Right atrium auricular region (tissue), 2 donors: ENCODE measurements around the gene SIRPG. TPM values are rescaled to one million over a fixed set of nuclear protein-coding genes. Genes with fewer than 3 reads are reported as not detected.

Source experiments
- DNase-seq: peaks from one replicate; pipeline ENCODE4 v3.0.0-alpha.2; 2019; ENCODE audit warnings: low spot score
- H3K27ac ChIP-seq, 2 donors: fragments of 200-600 bp; sonication (generic); 1 replicate in 1 of 2; 2 replicates in 1 of 2; pipeline ENCODE4 v1.5.1; 2016 to 2019
- H3K27me3 ChIP-seq, 2 donors: fragments of 200-600 bp; sonication (generic); one replicate each; pipeline versions ENCODE4 v1.5.1 to v1.6.0; 2017 to 2019
- H3K36me3 ChIP-seq: fragments of 200-600 bp; sonication (generic); one replicate; pipeline ENCODE4 v1.5.1; 2016
- H3K4me1 ChIP-seq, 2 donors: fragments of 200-600 bp; sonication (generic); one replicate each; pipeline versions ENCODE4 v1.5.1 to v1.6.0; 2017 to 2019
- H3K4me3 ChIP-seq, 2 donors: fragments of 200-600 bp; sonication (generic); 1 replicate in 1 of 2; 2 replicates in 1 of 2; pipeline ENCODE4 v1.5.1; 2017 to 2019; ENCODE audit warnings: mild to moderate bottlenecking in 1 of 2, moderate library complexity in 1 of 2
- H3K9me3 ChIP-seq, 2 donors: fragments of 200-600 bp; sonication (generic); one replicate each; pipeline ENCODE4 v1.5.1; 2019
- total RNA-seq, 2 donors: library from RNA; depleted of rRNA; stranded (reverse); fragments of >200 nt; gene quantifications; one replicate each; pipeline ENCODE4 v1.1.0, GENCODE V29; 2016
- TF ChIP-seq, protein P1 (sequence below), 2 donors: fragments of 200-600 bp; sonication (generic); IDR thresholded peaks; one replicate each; pipeline ENCODE4 v1.5.1; 2019; ENCODE audit warnings: antibody characterized with exemption in 2 of 2

SIRPG gene
- total RNA-seq, 2 donors from 2014 or later: not detected

DNA sequence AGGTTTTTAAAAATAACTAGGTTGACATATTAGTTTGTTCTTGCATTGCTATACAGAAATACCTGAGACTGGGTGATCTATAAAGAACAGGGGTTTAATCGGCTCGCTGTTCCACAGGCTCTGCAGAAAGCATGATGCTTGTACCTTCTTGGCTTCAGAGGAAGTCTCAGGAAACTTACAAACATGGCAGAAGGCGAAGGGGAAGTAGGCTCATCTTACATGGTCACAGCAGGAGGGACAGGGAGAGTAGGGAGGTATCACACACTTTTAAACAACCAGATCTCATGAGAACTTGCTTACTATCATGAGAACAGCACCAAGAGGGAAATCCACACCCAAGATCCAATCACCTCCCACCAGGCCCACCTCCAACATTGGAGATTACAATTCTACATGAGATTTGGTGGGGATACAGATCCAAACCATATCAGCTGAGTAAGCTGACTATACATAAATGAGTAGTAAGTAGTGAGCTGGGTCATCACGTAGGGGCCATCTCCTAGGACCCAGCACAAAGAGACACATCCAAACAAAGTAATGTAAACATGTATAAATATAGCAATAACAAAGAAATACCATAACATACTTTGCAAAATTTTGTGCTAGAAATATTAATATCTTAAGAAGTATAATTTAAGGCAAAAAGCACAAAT lies 31.4 kb upstream of the SIRPG start:
- Histone ChIP-seq H3K9me3 (no peaks in the 10 kb centered on the region), H3K27ac (no peak overlapping the region), H3K4me3 (no peak overlapping the region), H3K4me1 (no peaks in the 10 kb centered on the region), H3K27me3 (no peaks in the 10 kb centered on the region), H3K36me3 (no peaks in the 10 kb centered on the region)
- DNase-seq: peak; percentile 44
- TF ChIP-seq, protein P1, sequence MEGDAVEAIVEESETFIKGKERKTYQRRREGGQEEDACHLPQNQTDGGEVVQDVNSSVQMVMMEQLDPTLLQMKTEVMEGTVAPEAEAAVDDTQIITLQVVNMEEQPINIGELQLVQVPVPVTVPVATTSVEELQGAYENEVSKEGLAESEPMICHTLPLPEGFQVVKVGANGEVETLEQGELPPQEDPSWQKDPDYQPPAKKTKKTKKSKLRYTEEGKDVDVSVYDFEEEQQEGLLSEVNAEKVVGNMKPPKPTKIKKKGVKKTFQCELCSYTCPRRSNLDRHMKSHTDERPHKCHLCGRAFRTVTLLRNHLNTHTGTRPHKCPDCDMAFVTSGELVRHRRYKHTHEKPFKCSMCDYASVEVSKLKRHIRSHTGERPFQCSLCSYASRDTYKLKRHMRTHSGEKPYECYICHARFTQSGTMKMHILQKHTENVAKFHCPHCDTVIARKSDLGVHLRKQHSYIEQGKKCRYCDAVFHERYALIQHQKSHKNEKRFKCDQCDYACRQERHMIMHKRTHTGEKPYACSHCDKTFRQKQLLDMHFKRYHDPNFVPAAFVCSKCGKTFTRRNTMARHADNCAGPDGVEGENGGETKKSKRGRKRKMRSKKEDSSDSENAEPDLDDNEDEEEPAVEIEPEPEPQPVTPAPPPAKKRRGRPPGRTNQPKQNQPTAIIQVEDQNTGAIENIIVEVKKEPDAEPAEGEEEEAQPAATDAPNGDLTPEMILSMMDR (IDR thresholded peaks at IDR 0.05): no peak

DNA sequence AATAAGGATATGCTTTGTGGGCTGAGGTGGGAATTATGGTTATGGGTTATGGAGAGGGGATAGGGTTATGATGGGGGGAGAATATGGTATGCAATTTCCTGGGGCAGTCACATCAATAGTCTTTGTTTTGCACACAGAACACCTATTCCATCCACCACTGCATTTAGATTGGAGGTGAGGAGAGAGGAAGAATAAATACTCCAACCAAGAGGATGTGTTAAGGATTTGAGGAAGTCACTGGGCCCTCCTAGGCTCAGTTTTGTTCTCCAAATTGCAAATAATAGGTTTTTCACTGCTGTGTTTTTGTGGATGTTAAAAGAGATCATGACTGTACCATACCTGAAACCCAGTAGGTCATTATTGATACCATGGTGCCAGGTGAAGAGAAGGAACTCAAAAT lies 29.5 kb upstream of the SIRPG start:
- Histone ChIP-seq H3K27me3 (no peaks in the 10 kb centered on the region), H3K4me3 (no peak overlapping the region), H3K4me1 (no peaks in the 10 kb centered on the region), H3K9me3 (peaks cover 0 to 3% of the 10 kb centered on the region in 2 donors), H3K36me3 (no peaks in the 10 kb centered on the region), H3K27ac (no peak overlapping the region)
- DNase-seq: no peak
- TF ChIP-seq, protein P1 (IDR thresholded peaks at IDR 0.05): no peak

DNA sequence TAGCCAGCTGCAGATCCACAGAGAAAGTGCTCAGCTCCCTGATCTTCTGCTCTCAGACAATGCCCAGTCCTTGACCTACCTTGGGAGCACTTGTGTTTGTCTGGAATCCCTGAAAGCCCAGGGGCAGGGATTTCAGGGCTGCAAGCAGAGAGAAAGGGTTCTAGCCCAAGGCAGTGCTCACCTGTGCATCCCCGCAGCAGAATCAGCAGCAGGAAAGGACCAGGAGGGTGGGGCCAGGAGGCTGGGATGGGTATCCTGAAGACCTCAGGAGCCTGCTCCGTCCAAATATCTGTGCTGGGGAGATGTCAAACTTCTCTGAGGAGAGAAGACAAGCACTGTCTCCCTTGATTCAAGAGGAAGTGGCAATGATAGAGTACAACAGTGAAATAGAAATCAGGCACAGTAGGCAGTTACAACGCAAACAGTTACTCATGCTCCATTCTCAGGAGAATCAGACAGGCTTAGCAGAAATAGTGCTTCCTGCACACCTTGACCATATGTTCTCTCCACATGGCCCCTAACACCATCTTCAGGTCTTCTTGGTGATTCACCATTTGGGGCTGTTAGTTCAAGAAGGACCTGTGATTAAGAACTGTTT lies 28.7 kb upstream of the SIRPG start:
- no peaks in the 10 kb centered on the region for H3K36me3 ChIP-seq
- TF ChIP-seq, protein P1 (IDR thresholded peaks at IDR 0.05): no peak
- peak; percentile 47 for DNase-seq
- no peaks in the 10 kb centered on the region for H3K27me3 ChIP-seq
- peaks cover 0 to 4% of the 10 kb centered on the region in 2 donors for H3K9me3 ChIP-seq
- H3K4me1 ChIP-seq: no peaks in the 10 kb centered on the region
- no peak overlapping the region for H3K4me3 ChIP-seq
- no peak overlapping the region for H3K27ac ChIP-seq

DNA sequence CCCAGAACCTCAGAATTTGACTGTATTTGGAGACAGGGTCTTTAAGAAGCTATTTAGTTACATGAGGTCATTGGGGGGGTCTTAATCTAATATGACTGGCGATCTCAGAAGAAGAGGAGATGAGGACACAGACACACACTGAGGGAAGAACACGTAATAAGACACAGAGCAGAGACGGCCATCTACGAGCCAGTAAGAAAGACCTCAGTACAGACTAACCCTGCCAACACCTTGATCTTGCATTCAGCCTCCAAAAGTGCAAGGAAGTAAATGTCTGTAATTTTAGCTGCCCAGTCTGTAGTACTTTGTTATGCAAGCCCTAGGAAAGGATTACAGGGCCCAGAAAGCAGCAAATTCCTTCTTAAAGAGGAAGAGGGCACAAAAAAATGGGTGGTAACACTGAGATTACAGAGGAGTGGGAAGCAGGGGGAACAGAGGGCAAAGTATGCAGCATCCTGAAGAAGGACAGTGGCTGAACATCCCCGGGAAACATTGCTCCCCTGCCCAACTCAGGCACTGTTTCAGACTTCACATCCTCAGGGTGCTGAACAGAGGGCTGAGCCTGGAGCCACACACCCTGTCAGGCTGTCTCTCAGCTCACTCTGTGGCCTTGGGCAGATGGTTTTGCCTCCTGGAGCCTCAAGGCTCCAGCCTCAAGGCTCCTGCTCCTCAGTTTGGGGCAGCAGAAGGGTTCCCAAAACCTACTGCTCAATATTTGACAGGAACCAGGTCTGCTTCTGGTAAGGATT lies 27.9 kb upstream of the SIRPG start:
- Histone ChIP-seq H3K27ac (no peak overlapping the region), H3K4me1 (no peaks in the 10 kb centered on the region), H3K36me3 (no peaks in the 10 kb centered on the region), H3K9me3 (peaks cover 0 to 4% of the 10 kb centered on the region in 2 donors), H3K4me3 (no peak overlapping the region), H3K27me3 (no peaks in the 10 kb centered on the region)
- TF ChIP-seq, protein P1 (IDR thresholded peaks at IDR 0.05): no peak
- DNase-seq: peak; percentile 26

DNA sequence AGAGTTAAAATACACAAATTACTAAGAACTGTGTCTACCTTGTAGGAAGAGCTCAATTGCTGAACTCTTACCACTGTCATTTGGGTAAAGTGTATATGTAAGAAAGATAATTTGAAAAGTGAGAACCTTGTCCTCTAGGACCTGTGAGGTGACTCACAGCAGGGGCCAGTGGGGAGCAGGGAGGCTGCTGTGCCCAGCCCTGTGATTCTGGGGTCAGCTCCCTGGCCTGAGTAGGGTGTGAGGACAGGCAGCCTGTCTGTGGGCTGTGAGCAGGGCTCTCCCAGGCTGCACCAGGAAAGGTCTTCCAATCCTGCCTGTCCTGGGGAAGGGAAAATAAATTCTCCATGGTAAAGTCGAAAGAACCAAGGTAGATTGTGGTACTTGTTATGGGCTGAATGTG lies 27.3 kb upstream of the SIRPG start:
- DNase-seq: no peak
- H3K27ac ChIP-seq: no peak overlapping the region
- TF ChIP-seq, protein P1 (IDR thresholded peaks at IDR 0.05): no peak
- no peaks in the 10 kb centered on the region for H3K4me1 ChIP-seq
- peaks cover 0 to 4% of the 10 kb centered on the region in 2 donors for H3K9me3 ChIP-seq
- no peaks in the 10 kb centered on the region for H3K36me3 ChIP-seq
- H3K27me3 ChIP-seq: no peaks in the 10 kb centered on the region
- H3K4me3 ChIP-seq: no peak overlapping the region
